Mammary epithelial cell (primary cell): ENCODE measurements around the gene STOML2.

Experiments used
- CTCF ChIP-seq, 2 donors: IDR thresholded peaks in 1 of 2; conservative IDR thresholded peaks in 1 of 2; 2 replicates each; pipeline ENCODE4 v1.5.1; 2011 to 2012; ENCODE audit warnings: inconsistent platforms in 2 of 2, low read length in 2 of 2, mild to moderate bottlenecking in 2 of 2, control low read depth in 1 of 2, low read depth in 1 of 2; ENCODE audit not compliant: insufficient read depth in 1 of 2; ENCODE audit errors: extremely low read depth in 1 of 2
- EZH2 ChIP-seq: IDR thresholded peaks from 2 replicates; pipeline ENCODE4 v1.6.1; 2012; ENCODE audit warnings: low read length, inconsistent platforms, borderline replicate concordance

GRCh38 chr9:35096035-35096849 lies 6.7 kb downstream of the STOML2 start, which contains the start of gene PIGO:
- peak; percentile 93 for TF ChIP-seq CTCF (conservative IDR thresholded peaks at IDR 0.05 in 1 of 2, IDR thresholded peaks at IDR 0.05 in 1 of 2; ENCODE audit: extremely low read depth in 1 of 2, insufficient read depth in 1 of 2, low read depth in 1 of 2, low read length in 2 of 2)
- TF ChIP-seq EZH2: no peak
